ENCODE measurements around the gene ARHGDIG.

GRCh38 chr16:234468-235305, 45.7 kb upstream of the ARHGDIG start, which contains the start of gene FAM234A:
- TF ChIP-seq CTCF (IDR thresholded peaks at IDR 0.05) (peak in 5 of 6 experiments; percentile 10 to 57 (median 38)), POLR2A (IDR thresholded peaks at IDR 0.05) (peak in 3 of 4 donors; percentile 96 to 99 (median 99))

Measured in esophagus squamous epithelium (tissue), 4 donors.